Osteoblast (primary cell): ENCODE data around the gene OLFM4. TPM values are rescaled to one million over a fixed set of nuclear protein-coding genes. Genes with fewer than 3 reads are reported as not detected.

Source experiments
- DNase-seq: peaks from one replicate; pipeline ENCODE4 v3.0.0; 2011; ENCODE audit warnings: low spot score, mixed read lengths; ENCODE audit not compliant: insufficient read length; ENCODE audit errors: missing footprints
- H2AFZ ChIP-seq: 2 replicates; pipeline ENCODE4 v1.6.0; 2011; ENCODE audit warnings: mild to moderate bottlenecking, low read length
- H3K27ac ChIP-seq: 2 replicates; pipeline ENCODE4 v1.5.1; 2011; ENCODE audit warnings: mild to moderate bottlenecking, low read depth, low read length, moderate library complexity
- H3K27me3 ChIP-seq: 2 replicates; pipeline ENCODE4 v1.6.0; 2012; ENCODE audit warnings: mild to moderate bottlenecking, control low read depth, inconsistent platforms, low read length, moderate library complexity; ENCODE audit not compliant: insufficient read depth
- H3K36me3 ChIP-seq: 2 replicates; pipeline ENCODE4 v1.5.1; 2011; ENCODE audit warnings: mild to moderate bottlenecking, low read length, control low read depth, moderate library complexity; ENCODE audit not compliant: insufficient read depth
- H3K4me1 ChIP-seq: 2 replicates; pipeline ENCODE4 v1.5.1; 2011; ENCODE audit warnings: mild to moderate bottlenecking, low read length, control low read depth, moderate library complexity; ENCODE audit not compliant: insufficient read depth
- H3K4me2 ChIP-seq: 2 replicates; pipeline ENCODE4 v1.6.0; 2011; ENCODE audit warnings: mild to moderate bottlenecking, low read length; ENCODE audit not compliant: insufficient read depth
- H3K4me3 ChIP-seq: fragments of 200-600 bp; sonication (generic); 3 replicates; pipeline ENCODE4 v1.5.1; 2012; ENCODE audit warnings: mild to moderate bottlenecking, low read length, inconsistent platforms; ENCODE audit not compliant: insufficient read depth
- H3K79me2 ChIP-seq: 2 replicates; pipeline ENCODE4 v1.6.0; 2012; ENCODE audit warnings: mild to moderate bottlenecking, low read length, control low read depth, inconsistent platforms; ENCODE audit not compliant: insufficient read depth
- H3K9me3 ChIP-seq: 2 replicates; pipeline ENCODE4 v1.5.1; 2011; ENCODE audit warnings: low read depth, low read length, control low read depth
- H4K20me1 ChIP-seq: 2 replicates; pipeline ENCODE4 v1.6.0; 2012; ENCODE audit warnings: mild to moderate bottlenecking, low read length, control low read depth; ENCODE audit not compliant: insufficient read depth
- CTCF ChIP-seq: IDR thresholded peaks from 2 replicates; pipeline ENCODE4 v1.5.1; 2011; ENCODE audit warnings: mild to moderate bottlenecking, low read depth, low read length, moderate library complexity; ENCODE audit errors: extremely low read depth
- total RNA-seq: library from RNA; depleted of rRNA; stranded (reverse); fragments of >200 nt; gene quantifications from 2 replicates; pipeline ENCODE4 v1.2.3, GENCODE V29; 2012

OLFM4 gene
- total RNA-seq, 1 donor = under 0.01 TPM

GRCh38 chr13:53088871-53089270, 60.3 kb downstream of the OLFM4 start:
- H3K4me3 ChIP-seq = no peak overlapping the region

GRCh38 chr13:53089951-53090350, 61.3 kb downstream of the OLFM4 start:
- no peak for DNase-seq
- Histone ChIP-seq H2AFZ (no peak overlapping the region), H3K4me1 (no peaks in the 10 kb centered on the region), H3K4me2 (no peak overlapping the region), H3K27me3 (no peaks in the 10 kb centered on the region), H3K27ac (no peak overlapping the region), H3K9me3 (no peaks in the 10 kb centered on the region), H4K20me1 (no peaks in the 10 kb centered on the region), H3K4me3 (no peak overlapping the region), H3K36me3 (no peaks in the 10 kb centered on the region), H3K79me2 (no peaks in the 10 kb centered on the region)
- TF ChIP-seq CTCF = no peak

More at GRCh38 chr13:53088871-53089270, 60.3 kb downstream of the OLFM4 start:
- Histone ChIP-seq H3K36me3 (no peaks in the 10 kb centered on the region), H4K20me1 (no peaks in the 10 kb centered on the region), H2AFZ (no peak overlapping the region), H3K79me2 (no peaks in the 10 kb centered on the region), H3K27ac (no peak overlapping the region), H3K4me2 (no peak overlapping the region), H3K27me3 (no peaks in the 10 kb centered on the region), H3K4me1 (no peaks in the 10 kb centered on the region), H3K9me3 (no peaks in the 10 kb centered on the region)
- TF ChIP-seq CTCF = no peak
- no peak for DNase-seq

GRCh38 chr13:53090461-53090860, 61.8 kb downstream of the OLFM4 start:
- no peak for TF ChIP-seq CTCF
- Histone ChIP-seq H3K79me2 (no peaks in the 10 kb centered on the region), H2AFZ (no peak overlapping the region), H4K20me1 (no peaks in the 10 kb centered on the region), H3K4me1 (no peaks in the 10 kb centered on the region), H3K27me3 (no peaks in the 10 kb centered on the region), H3K27ac (no peak overlapping the region), H3K9me3 (no peaks in the 10 kb centered on the region), H3K4me2 (no peak overlapping the region), H3K4me3 (no peak overlapping the region), H3K36me3 (no peaks in the 10 kb centered on the region)
- no peak for DNase-seq

DNA sequence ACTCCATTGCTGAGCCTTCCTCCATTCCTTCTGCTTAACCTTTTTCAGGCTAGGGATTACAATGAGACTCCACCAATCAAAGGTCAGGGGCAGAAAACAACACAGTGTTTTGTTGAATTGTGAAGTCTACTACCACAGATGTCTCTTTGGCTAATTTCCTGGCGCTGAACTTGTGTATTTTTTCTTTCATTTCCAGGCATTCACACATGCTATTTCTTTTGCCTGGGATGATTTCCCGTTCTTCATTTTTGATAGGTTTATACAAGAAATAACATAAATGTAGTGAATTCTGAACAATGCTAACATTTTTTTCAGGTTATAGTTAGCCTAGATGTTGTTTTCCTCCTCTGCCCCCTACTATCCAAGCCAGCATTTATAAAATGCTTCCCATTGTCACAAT, 64.3 kb downstream of the OLFM4 start:
- Histone ChIP-seq H3K36me3 (no peaks in the 10 kb centered on the region), H2AFZ (no peak overlapping the region), H3K4me2 (no peak overlapping the region), H3K27me3 (no peaks in the 10 kb centered on the region), H3K9me3 (no peaks in the 10 kb centered on the region), H4K20me1 (no peaks in the 10 kb centered on the region), H3K27ac (no peak overlapping the region), H3K79me2 (no peaks in the 10 kb centered on the region), H3K4me1 (no peaks in the 10 kb centered on the region), H3K4me3 (no peak overlapping the region)
- DNase-seq = no peak
- TF ChIP-seq CTCF = no peak
